ENCODE measurements around the gene SYNJ2. TPM values are rescaled to one million over a fixed set of nuclear protein-coding genes. Genes with fewer than 3 reads are reported as not detected.
A peak's percentile ranks its signal among the peaks of the same experiment; 100 is the strongest.

SYNJ2 gene
- total and polyA plus RNA-seq, 2 donors from 2014 or later, result 1.7 to 15.8 TPM

DNA sequence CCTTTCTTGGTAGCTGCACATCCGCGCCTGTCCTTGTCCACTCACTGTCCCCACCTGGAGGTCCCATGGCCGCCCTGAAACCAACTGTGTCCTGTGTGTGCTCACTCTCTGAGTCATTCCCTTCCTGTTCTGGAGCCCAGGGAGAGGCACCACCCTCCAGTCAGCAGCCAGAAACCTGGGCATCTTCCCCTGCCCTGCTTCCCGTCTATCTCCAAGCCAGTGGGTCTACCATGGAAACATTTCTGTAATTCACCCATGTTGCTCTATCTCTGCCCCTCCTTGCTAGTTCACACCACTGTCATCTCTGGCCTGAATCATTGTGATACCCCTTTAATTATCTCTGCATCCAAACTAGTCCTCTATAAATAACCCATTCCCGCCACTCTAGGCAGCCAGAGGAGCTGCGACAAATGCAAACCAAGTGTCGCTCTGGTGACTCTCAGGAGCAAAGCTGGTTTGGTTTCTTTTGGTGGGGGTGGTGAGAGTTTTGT, 28.8 kb upstream of the SYNJ2 start:
- Histone ChIP-seq H3K36me3 (ENCODE audit: control insufficient read depth in 2 of 3, insufficient read depth in 3 of 3, low read length in 3 of 3) (no peaks in the 10 kb centered on the region), H3K9ac (ENCODE audit: low read length in 3 of 3) (no peak overlapping the region), H3K27ac (ENCODE audit: low read depth in 2 of 2, low read length in 2 of 2) (no peak overlapping the region), H3K4me1 (ENCODE audit: control insufficient read depth in 2 of 3, insufficient read depth in 2 of 3, low read depth in 1 of 3, low read length in 3 of 3) (peaks cover 0 to 4% (median 0%) of the 10 kb centered on the region in 3 donors), H3K27me3 (ENCODE audit: control insufficient read depth, insufficient read depth, low read length) (no peaks in the 10 kb centered on the region), H3K9me3 (ENCODE audit: control insufficient read depth in 2 of 3, insufficient read depth in 1 of 3, low read length in 3 of 3) (peaks cover 0 to 4% (median 0%) of the 10 kb centered on the region in 3 donors), H3K4me3 (ENCODE audit: low read length in 3 of 3) (no peak overlapping the region)
- FAIRE-seq (no peak), DNase-seq (no peak)
- TF ChIP-seq, protein P1, sequence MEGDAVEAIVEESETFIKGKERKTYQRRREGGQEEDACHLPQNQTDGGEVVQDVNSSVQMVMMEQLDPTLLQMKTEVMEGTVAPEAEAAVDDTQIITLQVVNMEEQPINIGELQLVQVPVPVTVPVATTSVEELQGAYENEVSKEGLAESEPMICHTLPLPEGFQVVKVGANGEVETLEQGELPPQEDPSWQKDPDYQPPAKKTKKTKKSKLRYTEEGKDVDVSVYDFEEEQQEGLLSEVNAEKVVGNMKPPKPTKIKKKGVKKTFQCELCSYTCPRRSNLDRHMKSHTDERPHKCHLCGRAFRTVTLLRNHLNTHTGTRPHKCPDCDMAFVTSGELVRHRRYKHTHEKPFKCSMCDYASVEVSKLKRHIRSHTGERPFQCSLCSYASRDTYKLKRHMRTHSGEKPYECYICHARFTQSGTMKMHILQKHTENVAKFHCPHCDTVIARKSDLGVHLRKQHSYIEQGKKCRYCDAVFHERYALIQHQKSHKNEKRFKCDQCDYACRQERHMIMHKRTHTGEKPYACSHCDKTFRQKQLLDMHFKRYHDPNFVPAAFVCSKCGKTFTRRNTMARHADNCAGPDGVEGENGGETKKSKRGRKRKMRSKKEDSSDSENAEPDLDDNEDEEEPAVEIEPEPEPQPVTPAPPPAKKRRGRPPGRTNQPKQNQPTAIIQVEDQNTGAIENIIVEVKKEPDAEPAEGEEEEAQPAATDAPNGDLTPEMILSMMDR (IDR thresholded peaks at IDR 0.05; ENCODE audit: borderline replicate concordance, extremely low read depth, insufficient read depth), result no peak
- intact Hi-C loops (cut with DNase I), result no loop called here

DNA sequence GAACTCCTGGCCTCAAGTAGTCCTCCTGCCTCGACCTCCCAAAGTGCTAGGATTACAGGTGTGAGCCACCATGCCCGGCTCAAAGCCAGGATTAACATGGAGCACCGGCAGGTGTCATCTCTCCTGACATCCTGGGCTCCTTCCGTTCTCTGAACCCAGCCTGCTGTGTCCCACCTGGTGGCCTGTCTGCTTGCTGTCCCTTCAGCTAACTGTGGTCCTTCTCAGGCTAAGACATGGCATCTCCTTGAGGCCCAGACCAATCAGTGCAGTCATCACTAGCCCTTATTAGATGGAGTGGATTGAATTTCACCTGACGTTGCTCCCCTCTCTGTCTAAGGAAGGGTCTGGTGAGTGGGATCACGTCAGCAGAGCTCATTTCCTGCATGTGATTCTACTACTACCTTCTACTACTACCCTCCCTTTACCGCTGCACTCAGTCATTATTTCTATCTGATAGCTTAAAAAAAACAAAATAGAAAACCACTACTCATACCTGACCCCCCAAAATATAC, 28.0 kb upstream of the SYNJ2 start:
- Histone ChIP-seq H3K4me3 (ENCODE audit: low read length in 3 of 3) (peak overlapping the region in 2 of 3 donors; percentile 51 to 69), H3K9me3 (ENCODE audit: control insufficient read depth in 2 of 3, insufficient read depth in 1 of 3, low read length in 3 of 3) (peaks cover 0 to 9% (median 0%) of the 10 kb centered on the region in 3 donors), H3K4me1 (ENCODE audit: control insufficient read depth in 2 of 3, insufficient read depth in 2 of 3, low read depth in 1 of 3, low read length in 3 of 3) (peaks cover 0 to 4% (median 0%) of the 10 kb centered on the region in 3 donors), H3K27me3 (ENCODE audit: control insufficient read depth, insufficient read depth, low read length) (no peaks in the 10 kb centered on the region), H3K36me3 (ENCODE audit: control insufficient read depth in 2 of 3, insufficient read depth in 3 of 3, low read length in 3 of 3) (no peaks in the 10 kb centered on the region), H3K27ac (ENCODE audit: low read depth in 2 of 2, low read length in 2 of 2) (peak overlapping the region; percentile 77 to 89), H3K9ac (ENCODE audit: low read length in 3 of 3) (peak overlapping the region in 2 of 3 donors; percentile 46 to 56)
- TF ChIP-seq, protein P1 (IDR thresholded peaks at IDR 0.05; ENCODE audit: borderline replicate concordance, extremely low read depth, insufficient read depth), result no peak
- intact Hi-C loops (cut with DNase I), result no loop called here
- DNase-seq (peak in 1 of 5 donors; percentile 27), FAIRE-seq (no peak)

DNA sequence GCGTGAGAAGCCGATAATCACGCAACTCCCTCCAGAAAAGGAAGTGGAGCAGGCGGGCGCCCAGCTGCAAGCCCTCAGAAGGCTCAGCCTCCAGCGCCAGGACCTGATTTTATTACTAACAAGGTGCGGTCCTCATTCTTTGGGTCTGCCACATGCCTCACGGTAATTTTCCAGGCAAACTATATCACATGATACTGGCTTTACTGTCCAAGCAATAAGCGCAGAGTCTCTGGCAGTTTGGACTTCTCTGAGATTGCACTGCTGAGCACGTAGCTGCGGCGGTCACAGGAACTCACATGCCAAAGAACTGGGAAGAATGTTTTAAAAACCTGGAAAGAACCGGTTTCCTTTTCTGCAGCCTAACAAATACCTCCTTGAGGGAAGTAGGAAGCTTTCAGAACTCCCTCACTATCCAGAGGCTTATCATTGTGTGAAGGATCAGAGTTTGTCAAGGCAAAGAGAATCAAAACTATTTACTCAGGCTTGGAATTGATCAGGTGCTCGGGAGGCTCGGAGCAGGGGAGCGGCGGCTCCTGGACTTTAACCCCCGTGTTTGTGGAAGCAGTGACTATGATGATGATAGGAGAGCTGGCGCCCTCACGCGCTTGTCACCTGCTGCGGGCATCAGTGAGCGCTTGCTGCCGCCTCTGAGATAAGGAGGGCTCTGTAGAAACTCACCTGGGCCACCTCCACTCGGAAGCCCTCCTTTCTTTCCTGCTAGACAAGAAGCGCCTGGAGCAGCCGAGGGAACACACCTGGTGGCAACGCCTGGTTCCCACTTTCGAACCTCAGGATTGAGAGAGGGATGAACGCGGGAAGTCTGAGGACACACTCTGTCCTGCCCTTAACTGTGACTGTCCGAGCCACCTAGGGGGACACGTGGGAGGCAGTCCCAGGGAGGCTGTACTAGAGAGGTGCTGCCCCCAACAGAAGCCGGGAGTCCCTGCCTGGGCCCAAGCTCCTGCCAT, 27.2 kb upstream of the SYNJ2 start:
- Histone ChIP-seq H3K9ac (ENCODE audit: low read length in 3 of 3) (peak overlapping the region in 2 of 3 donors; percentile 46 to 56), H3K27ac (ENCODE audit: low read depth in 2 of 2, low read length in 2 of 2) (peak overlapping the region; percentile 77 to 89), H3K4me3 (ENCODE audit: low read length in 3 of 3) (peak overlapping the region; percentile 44 to 69 (median 51)), H3K9me3 (ENCODE audit: control insufficient read depth in 2 of 3, insufficient read depth in 1 of 3, low read length in 3 of 3) (peaks cover 0 to 15% (median 0%) of the 10 kb centered on the region in 3 donors), H3K27me3 (ENCODE audit: control insufficient read depth, insufficient read depth, low read length) (no peaks in the 10 kb centered on the region), H3K4me1 (ENCODE audit: control insufficient read depth in 2 of 3, insufficient read depth in 2 of 3, low read depth in 1 of 3, low read length in 3 of 3) (peaks cover 0 to 4% (median 0%) of the 10 kb centered on the region in 3 donors), H3K36me3 (ENCODE audit: control insufficient read depth in 2 of 3, insufficient read depth in 3 of 3, low read length in 3 of 3) (no peaks in the 10 kb centered on the region)
- TF ChIP-seq, protein P1 (IDR thresholded peaks at IDR 0.05; ENCODE audit: borderline replicate concordance, extremely low read depth, insufficient read depth), result no peak
- DNase-seq (peak in 3 of 5 donors; percentile 42 to 78 (median 64)), FAIRE-seq (no peak)
- intact Hi-C loops (cut with DNase I), result no loop called here

Data from kidney (tissue), 14 donors.